ENCODE measurements around the gene GLRA1.
"Not testable (repeated sequence)": the region's sequence is repeated elsewhere in the genome, so short reads cannot be mapped to it uniquely, and the experiment has no call there.

The GLRA1 gene

DNA sequence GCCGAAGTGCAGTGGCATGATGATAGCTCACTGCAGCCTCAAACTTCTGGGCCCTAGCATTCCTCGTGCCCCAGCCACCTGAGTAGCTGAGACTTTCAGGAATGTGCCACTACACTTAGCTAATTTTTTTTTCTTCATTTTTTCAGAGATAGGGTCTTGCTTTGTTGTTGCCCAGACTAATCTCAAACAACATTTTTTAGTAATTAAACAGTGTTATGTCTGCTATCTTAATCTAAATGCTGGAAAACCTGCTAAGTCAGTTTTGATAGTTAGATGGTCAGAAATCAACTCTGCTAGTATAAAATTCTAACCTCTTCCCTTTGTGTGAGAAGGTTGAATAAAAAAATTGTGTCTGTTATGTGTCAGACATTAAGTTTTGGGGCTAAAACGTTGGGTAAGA, 140.5 kb downstream of the GLRA1 start:
- no peak for DNase-seq (ENCODE audit: low spot score)
- TF ChIP-seq, protein P1, sequence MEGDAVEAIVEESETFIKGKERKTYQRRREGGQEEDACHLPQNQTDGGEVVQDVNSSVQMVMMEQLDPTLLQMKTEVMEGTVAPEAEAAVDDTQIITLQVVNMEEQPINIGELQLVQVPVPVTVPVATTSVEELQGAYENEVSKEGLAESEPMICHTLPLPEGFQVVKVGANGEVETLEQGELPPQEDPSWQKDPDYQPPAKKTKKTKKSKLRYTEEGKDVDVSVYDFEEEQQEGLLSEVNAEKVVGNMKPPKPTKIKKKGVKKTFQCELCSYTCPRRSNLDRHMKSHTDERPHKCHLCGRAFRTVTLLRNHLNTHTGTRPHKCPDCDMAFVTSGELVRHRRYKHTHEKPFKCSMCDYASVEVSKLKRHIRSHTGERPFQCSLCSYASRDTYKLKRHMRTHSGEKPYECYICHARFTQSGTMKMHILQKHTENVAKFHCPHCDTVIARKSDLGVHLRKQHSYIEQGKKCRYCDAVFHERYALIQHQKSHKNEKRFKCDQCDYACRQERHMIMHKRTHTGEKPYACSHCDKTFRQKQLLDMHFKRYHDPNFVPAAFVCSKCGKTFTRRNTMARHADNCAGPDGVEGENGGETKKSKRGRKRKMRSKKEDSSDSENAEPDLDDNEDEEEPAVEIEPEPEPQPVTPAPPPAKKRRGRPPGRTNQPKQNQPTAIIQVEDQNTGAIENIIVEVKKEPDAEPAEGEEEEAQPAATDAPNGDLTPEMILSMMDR (IDR thresholded peaks at IDR 0.05; ENCODE audit: borderline replicate concordance, control extremely low read depth, extremely low read depth, insufficient read depth, missing control alignments): no peak
- in situ Hi-C loops (cut with MboI; ENCODE audit: low sequenced_read_pairs, unreplicated experiment): no loop called here

DNA sequence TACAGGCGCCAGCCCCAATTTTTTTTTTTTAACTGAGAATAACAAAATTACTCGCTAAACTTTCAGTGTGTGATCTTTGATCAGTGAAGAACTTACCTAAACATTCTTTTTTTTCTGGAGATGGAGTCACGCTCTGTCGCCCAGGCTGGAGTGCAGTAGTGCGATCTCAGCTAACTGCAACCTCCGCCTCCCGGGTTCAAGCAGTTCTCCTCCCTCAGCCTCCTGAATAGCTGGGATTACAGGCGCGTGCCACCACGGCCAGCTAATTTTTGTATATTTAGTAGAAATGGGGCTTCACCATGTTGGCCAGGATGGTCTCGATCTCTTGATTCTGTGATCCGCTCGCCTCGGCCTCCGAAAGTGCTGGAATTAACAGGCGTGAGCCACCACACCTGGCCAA, 141.0 kb downstream of the GLRA1 start:
- in situ Hi-C loops (cut with MboI; ENCODE audit: low sequenced_read_pairs, unreplicated experiment); DNase-seq (ENCODE audit: low spot score): not testable (repeated sequence)

DNA sequence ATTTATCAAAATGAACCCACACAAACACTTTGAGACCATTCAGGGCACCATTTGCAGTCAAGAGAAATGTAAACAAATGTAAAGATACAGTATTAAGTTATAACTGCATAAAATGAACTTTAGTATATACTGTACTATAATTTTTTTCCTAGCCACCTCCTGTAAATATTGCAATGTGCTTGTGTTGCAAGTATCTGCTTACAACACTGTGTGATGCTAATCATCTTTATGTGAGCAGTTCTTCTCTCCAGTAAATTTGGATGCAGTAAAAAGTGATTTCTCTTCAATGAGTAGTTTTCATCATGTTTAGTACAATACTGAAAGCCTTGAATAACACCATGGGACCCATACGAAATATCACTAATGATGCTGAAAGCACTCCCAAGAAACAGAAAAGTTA, 143.4 kb downstream of the GLRA1 start:
- in situ Hi-C loops (cut with MboI; ENCODE audit: low sequenced_read_pairs, unreplicated experiment): no loop called here
- TF ChIP-seq, protein P1 (IDR thresholded peaks at IDR 0.05; ENCODE audit: borderline replicate concordance, control extremely low read depth, extremely low read depth, insufficient read depth, missing control alignments): no peak
- DNase-seq (ENCODE audit: low spot score): no peak

DNA sequence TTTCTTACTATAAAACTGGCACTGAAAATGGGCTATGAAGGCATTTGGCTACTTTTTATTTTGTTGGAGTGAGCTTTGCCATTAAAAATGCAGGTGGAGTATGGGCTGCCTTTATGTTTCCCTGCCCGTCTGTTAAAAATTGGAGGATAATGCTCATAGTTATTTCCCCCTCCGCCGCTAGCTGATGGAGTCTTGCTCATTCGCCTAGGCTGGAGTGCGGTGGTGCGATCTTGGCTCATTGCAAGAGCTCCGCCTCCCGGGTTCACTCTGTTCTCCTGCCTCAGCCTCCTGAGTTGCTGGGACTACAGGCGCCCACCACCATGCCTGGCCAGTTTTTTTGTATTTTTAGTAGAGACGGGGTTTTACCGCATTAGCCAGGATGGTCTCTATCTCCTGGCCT, 144.3 kb downstream of the GLRA1 start:
- no peak for DNase-seq (ENCODE audit: low spot score)
- in situ Hi-C loops (cut with MboI; ENCODE audit: low sequenced_read_pairs, unreplicated experiment): no loop called here
- TF ChIP-seq, protein P1 (IDR thresholded peaks at IDR 0.05; ENCODE audit: borderline replicate concordance, control extremely low read depth, extremely low read depth, insufficient read depth, missing control alignments): no peak

GRCh38 chr5:151779531-151780125, 145.0 kb downstream of the GLRA1 start:
- TF ChIP-seq, protein P1 (IDR thresholded peaks at IDR 0.05; ENCODE audit: borderline replicate concordance, control extremely low read depth, extremely low read depth, insufficient read depth, missing control alignments): no peak
- in situ Hi-C loops (cut with MboI; ENCODE audit: low sequenced_read_pairs, unreplicated experiment): no loop called here
- DNase-seq (ENCODE audit: low spot score): no peak

- in situ Hi-C loops (cut with MboI; ENCODE audit: low sequenced_read_pairs, unreplicated experiment): no loop called here
- TF ChIP-seq, protein P1 (IDR thresholded peaks at IDR 0.05; ENCODE audit: borderline replicate concordance, control extremely low read depth, extremely low read depth, insufficient read depth, missing control alignments): no peak
- DNase-seq (ENCODE audit: low spot score): no peak
Observed at GRCh38 chr5:151775025-151775606, 149.5 kb downstream of the GLRA1 start.

DNA sequence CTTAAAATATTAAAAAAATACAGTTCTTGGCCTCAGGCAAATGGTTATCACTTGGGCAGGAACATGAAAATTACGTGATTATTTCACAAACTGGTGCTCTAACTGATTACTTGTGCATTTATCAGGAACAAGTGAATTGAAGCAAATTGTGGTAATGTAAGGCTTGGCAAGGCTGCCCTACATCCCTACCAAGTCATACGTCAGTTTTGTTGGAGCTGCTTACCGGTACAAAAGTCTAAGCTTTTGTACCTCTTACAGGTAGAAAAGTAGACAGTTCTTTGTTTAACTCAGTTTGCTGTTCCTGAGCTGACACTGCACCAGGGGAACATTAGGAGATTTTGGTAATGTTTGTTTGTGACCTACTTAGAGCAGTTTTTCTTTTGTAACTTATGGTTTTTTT, 150.7 kb downstream of the GLRA1 start:
- DNase-seq (ENCODE audit: low spot score): no peak
- TF ChIP-seq, protein P1 (IDR thresholded peaks at IDR 0.05; ENCODE audit: borderline replicate concordance, control extremely low read depth, extremely low read depth, insufficient read depth, missing control alignments): no peak
- in situ Hi-C loops (cut with MboI; ENCODE audit: low sequenced_read_pairs, unreplicated experiment): no loop called here

All from GM13976 (cell line).